Measurements from ENCODE around the gene SOCS6. TPM values are rescaled to one million over a fixed set of nuclear protein-coding genes. Genes with fewer than 3 reads are reported as not detected.

The SOCS6 gene
- total RNA-seq, 1 donor from 2014 or later: 30.2 TPM

DNA sequence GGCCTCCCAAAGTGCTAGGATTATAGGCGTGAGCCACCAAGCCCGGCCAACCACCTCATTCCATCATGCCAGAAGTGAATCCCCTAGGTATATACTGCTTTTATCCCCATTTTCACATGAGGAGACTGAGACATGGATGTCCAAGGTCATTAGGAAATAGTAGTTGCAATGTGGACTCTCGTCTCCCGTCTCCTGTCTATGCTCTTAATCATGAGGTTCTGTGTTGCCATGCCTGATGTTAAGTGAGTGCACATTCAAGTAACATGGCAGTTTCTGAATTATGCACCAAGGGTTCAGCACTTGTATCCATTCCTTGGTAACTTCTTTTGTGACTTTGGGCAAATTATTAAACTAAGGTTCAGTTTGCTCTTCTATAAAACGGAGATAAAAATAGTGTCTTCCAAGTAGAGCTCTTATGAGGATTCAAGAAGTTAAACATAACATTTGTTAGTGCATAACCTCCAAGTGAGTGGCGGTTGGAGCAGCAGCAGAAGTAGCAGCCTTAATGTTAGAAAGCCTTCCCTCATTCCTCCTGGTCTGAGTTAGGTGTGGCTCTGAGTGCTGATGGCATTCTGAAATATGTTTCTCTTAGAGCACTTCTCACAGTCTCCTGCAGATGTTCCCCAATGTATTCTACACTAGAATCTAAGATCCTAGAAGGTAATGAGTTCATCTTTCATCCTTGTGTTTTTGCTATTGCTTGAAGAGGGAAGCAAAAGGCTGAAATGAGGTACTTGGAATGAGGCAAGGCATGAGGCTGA, 21.9 kb downstream of the SOCS6 start:
- Mint-ChIP-seq H3K4me3 (no peak overlapping the region), H3K9me3 (no peaks in the 10 kb centered on the region), H3K27ac (peak overlapping the region; percentile 60), H3K27me3 (no peaks in the 10 kb centered on the region), H3K36me3 (peaks cover 4% of the 10 kb centered on the region), H3K4me1 (ENCODE audit: unreplicated experiment) (peaks cover 8% of the 10 kb centered on the region)
- TF ChIP-seq, protein P1, sequence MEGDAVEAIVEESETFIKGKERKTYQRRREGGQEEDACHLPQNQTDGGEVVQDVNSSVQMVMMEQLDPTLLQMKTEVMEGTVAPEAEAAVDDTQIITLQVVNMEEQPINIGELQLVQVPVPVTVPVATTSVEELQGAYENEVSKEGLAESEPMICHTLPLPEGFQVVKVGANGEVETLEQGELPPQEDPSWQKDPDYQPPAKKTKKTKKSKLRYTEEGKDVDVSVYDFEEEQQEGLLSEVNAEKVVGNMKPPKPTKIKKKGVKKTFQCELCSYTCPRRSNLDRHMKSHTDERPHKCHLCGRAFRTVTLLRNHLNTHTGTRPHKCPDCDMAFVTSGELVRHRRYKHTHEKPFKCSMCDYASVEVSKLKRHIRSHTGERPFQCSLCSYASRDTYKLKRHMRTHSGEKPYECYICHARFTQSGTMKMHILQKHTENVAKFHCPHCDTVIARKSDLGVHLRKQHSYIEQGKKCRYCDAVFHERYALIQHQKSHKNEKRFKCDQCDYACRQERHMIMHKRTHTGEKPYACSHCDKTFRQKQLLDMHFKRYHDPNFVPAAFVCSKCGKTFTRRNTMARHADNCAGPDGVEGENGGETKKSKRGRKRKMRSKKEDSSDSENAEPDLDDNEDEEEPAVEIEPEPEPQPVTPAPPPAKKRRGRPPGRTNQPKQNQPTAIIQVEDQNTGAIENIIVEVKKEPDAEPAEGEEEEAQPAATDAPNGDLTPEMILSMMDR (conservative IDR thresholded peaks at IDR 0.05): no peak
- DNase-seq (ENCODE audit: extremely low spot score, unreplicated experiment): no peak

DNA sequence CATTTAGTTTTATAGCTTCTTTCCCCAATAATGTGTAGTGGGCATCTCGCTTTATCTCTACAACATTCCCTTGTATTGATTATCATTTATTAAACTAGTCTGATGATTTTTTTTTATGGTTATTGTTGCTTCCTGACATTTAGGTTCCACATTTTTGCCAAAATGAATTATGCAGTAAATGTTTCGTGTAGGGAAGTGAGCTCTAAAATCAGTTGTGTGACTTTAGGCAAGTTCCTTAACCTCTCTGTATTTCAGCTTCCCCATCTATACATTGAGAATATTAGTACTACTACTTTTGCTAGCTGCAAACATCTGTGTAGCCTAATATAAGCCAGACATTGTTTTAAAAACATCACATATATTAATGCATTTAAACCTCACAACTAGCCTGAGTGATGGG, 22.9 kb downstream of the SOCS6 start:
- H3K4me3 Mint-ChIP-seq: no peak overlapping the region
- no peak for DNase-seq (ENCODE audit: extremely low spot score, unreplicated experiment)
- peaks cover 4% of the 10 kb centered on the region for H3K36me3 Mint-ChIP-seq
- no peak overlapping the region for H3K27ac Mint-ChIP-seq
- H3K9me3 Mint-ChIP-seq: no peaks in the 10 kb centered on the region
- no peaks in the 10 kb centered on the region for H3K27me3 Mint-ChIP-seq
- TF ChIP-seq, protein P1 (conservative IDR thresholded peaks at IDR 0.05): no peak
- H3K4me1 Mint-ChIP-seq (ENCODE audit: unreplicated experiment): peaks cover 8% of the 10 kb centered on the region

DNA sequence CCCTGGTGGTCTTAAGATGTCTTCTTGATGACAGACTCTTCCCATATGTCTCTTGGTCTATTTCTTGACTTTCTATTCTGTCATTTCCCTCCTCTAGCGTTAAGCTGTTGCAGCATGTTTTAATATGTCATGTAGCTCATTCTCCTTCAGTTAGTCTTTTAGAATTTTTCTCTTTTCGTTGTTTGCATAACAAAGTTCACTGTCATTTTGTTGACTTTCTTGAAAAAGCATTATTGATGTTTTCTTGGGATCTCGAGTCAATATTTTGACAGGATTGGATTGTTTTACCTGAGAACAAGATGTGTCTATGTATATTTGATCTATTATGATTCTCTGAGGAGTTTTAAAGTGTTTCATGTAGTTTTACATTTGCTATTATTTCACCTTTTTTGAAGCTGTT, 24.8 kb downstream of the SOCS6 start:
- TF ChIP-seq, protein P1 (conservative IDR thresholded peaks at IDR 0.05): no peak
- Mint-ChIP-seq H3K4me1 (ENCODE audit: unreplicated experiment) (peaks cover 8% of the 10 kb centered on the region), H3K9me3 (no peaks in the 10 kb centered on the region), H3K27ac (no peak overlapping the region), H3K4me3 (no peak overlapping the region), H3K36me3 (peaks cover 4% of the 10 kb centered on the region), H3K27me3 (no peaks in the 10 kb centered on the region)
- no peak for DNase-seq (ENCODE audit: extremely low spot score, unreplicated experiment)

DNA sequence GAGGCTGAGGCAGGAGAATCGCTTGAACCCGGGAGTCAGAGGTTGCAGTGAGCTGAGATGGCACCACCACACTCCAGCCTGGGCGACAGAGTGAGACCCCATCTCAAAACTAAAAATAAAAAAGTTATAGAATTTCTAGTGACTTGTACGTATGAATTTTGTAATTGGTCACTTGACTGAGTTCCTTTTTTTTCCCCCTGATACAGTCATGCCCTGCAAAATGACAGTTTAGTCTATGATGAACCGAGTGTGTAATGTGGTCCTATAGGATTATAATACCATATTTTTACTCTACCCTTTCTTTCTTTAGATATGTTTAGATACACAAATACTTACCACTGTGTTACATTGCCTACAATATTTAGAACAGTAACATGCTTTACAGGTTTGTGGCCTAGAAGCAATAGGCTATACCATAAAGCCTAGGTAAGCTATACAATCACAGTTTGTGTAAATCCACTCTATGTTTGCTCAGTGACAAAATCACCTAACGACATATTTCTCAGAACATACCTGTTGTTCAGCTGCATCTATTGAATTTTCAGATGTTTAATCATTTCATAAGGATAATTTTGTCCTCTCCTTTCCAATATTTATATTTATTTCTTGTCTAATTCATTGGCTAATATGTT, 25.4 kb downstream of the SOCS6 start:
- peaks cover 12% of the 10 kb centered on the region for H3K4me1 Mint-ChIP-seq (ENCODE audit: unreplicated experiment)

DNA sequence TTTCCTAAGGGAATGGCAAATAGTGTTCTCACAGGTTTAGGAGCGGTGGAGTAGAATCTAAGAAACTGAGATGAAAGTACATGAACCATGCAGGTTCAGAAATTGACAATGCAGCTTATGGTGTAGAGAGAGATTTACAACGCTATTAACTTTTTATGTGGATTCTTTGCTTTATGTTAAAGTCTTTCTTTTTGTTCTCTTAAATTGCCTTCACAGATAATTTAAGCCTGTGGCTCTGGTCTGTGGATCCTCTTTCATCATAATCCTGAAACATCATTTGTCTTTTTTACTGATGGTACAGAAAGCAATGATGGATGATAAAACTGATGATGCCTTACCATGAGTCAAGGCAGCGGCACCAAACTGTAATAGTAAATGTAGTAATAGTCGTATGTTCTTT, 30.3 kb downstream of the SOCS6 start:
- Mint-ChIP-seq H3K27me3 (no peaks in the 10 kb centered on the region), H3K27ac (no peak overlapping the region)

More for the DNA sequence above, 25.4 kb downstream of the SOCS6 start:
- DNase-seq (ENCODE audit: extremely low spot score, unreplicated experiment): no peak
- Mint-ChIP-seq H3K4me3 (no peak overlapping the region), H3K9me3 (no peaks in the 10 kb centered on the region), H3K27ac (no peak overlapping the region), H3K27me3 (no peaks in the 10 kb centered on the region), H3K36me3 (peaks cover 8% of the 10 kb centered on the region)
- TF ChIP-seq, protein P1 (conservative IDR thresholded peaks at IDR 0.05): no peak

More for the DNA sequence above, 30.3 kb downstream of the SOCS6 start:
- Mint-ChIP-seq H3K4me1 (ENCODE audit: unreplicated experiment) (peaks cover 9% of the 10 kb centered on the region), H3K36me3 (peaks cover 15% of the 10 kb centered on the region), H3K9me3 (peaks cover 4% of the 10 kb centered on the region), H3K4me3 (no peak overlapping the region)
- DNase-seq (ENCODE audit: extremely low spot score, unreplicated experiment): no peak
- TF ChIP-seq, protein P1 (conservative IDR thresholded peaks at IDR 0.05): no peak
